Adrenal gland (tissue), 12 donors: ENCODE measurements around the gene CTPS1. TPM values are rescaled to one million over a fixed set of nuclear protein-coding genes. Genes with fewer than 3 reads are reported as not detected.
A peak's percentile ranks its signal among the peaks of the same experiment; 100 is the strongest.

Experiments used
- DNase-seq, 7 donors: peaks; one replicate each; pipeline ENCODE4 v3.0.0-alpha.2; 2019 to 2020
- H3K27ac ChIP-seq, 5 donors: fragments of 200-600 bp; sonication (generic) in 4 of 5; 1 replicate in 3 of 5; 2 replicates in 2 of 5; pipeline versions ENCODE4 v1.5.1 to v1.8.0; 2016 to 2020; ENCODE audit warnings: mild to moderate bottlenecking in 1 of 5
- H3K27me3 ChIP-seq: fragments of 200-600 bp; 2 replicates; pipeline ENCODE4 v1.8.0; 2021
- H3K36me3 ChIP-seq, 2 donors: fragments of 200-600 bp; replicated peaks in 1 of 2; 1 replicate in 1 of 2; 2 replicates in 1 of 2; pipeline versions ENCODE4 v1.5.1 to v1.8.0; 2018 to 2022
- H3K4me1 ChIP-seq, 2 donors: fragments of 200-600 bp; replicated peaks in 1 of 2; 1 replicate in 1 of 2; 2 replicates in 1 of 2; pipeline versions ENCODE4 v1.5.1 to v1.8.0; 2018 to 2021
- H3K4me3 ChIP-seq, 4 donors: fragments of 200-600 bp; sonication (generic) in 3 of 4; one replicate each; pipeline ENCODE4 v1.5.1; 2016 to 2018
- H3K9me3 ChIP-seq, 3 donors: fragments of 200-600 bp; sonication (generic) in 1 of 3; replicated peaks in 1 of 3; 1 replicate in 2 of 3; 2 replicates in 1 of 3; pipeline versions ENCODE4 v1.5.1 to v1.8.0; 2016 to 2021
- POLR2A ChIP-seq, 2 donors: fragments of 450-650 bp; IDR thresholded peaks; one replicate each; pipeline ENCODE4 v1.6.1; 2017; ENCODE audit warnings: antibody characterized with exemption in 2 of 2, mild to moderate bottlenecking in 2 of 2, moderate library complexity in 1 of 2
- WGBS, 4 donors: extraction: QIAGEN DNeasy Blood & Tissue Kit in 2 of 4; methylation state at CpG; one replicate each; pipeline versions ENCODE4 v1.1.5 to v1.1.7; 2013 to 2017; 5-methylcytosine and 5-hydroxymethylcytosine counted together
- intact Hi-C, 2 donors: fragments of 100-400 bp; cut with DNase I; formaldehyde crosslinking; loops; one replicate each; pipeline versions ENCODE4 v1.14.1 to v1.15.0; 2022 to 2023
- polyA plus RNA-seq, 3 donors: library from polyadenylated mRNA; stranded (reverse); fragments of 200-250 nt in 2 of 3; fragments of 350-450 nt in 1 of 3; fragmentation: Illumina TruSeq in 1 of 3; extraction: RNeasy Lipid Tissue Mini Kit (QIAGEN cat#74804) in 1 of 3; gene quantifications; one replicate each; pipeline ENCODE4 v1.2.3, GENCODE V29; 2013 to 2014
- total RNA-seq, 9 donors: library from RNA; depleted of rRNA in 4 of 9; stranded (reverse); fragments of >200 nt in 4 of 9; fragments of 120-200 nt in 1 of 9; fragmentation: NEBNext Ultra II Directional in 1 of 9; extraction: Animal tissue kit (Norgen Biotek cat#: 25700) in 1 of 9; gene quantifications; one replicate each; pipeline versions ENCODE4 v1.1.0 to v1.2.4, GENCODE V29; 2013 to 2023
- TF ChIP-seq, protein P1 (sequence below), 6 experiments: fragments of 450-650 bp in 4 of 6; fragments of 200-600 bp in 2 of 6; sonication (generic) in 1 of 6; IDR thresholded peaks; 1 replicate in 5 of 6; 2 replicates in 1 of 6; pipeline versions ENCODE4 v1.5.1 to v1.8.0; 2016 to 2021; ENCODE audit warnings: antibody characterized with exemption in 6 of 6, mild to moderate bottlenecking in 2 of 6, moderate library complexity in 1 of 6
- donor health status: healthy with polysubstance abuse.
- donor health status: Bipolar disorder and iron deficiency.
- donor health status: DM: yes; HTN: yes; CAD: no.
- donor health status: DM: no; HTN: no; CAD: no.
- donor health status: DM: no; HTN: no; CAD: no.
- donor health status: DM: yes; HTN: yes; CAD: no.

CTPS1 gene
- total and polyA plus RNA-seq, 12 donors: 12.2 to 49.4 (median 26.1) TPM

DNA sequence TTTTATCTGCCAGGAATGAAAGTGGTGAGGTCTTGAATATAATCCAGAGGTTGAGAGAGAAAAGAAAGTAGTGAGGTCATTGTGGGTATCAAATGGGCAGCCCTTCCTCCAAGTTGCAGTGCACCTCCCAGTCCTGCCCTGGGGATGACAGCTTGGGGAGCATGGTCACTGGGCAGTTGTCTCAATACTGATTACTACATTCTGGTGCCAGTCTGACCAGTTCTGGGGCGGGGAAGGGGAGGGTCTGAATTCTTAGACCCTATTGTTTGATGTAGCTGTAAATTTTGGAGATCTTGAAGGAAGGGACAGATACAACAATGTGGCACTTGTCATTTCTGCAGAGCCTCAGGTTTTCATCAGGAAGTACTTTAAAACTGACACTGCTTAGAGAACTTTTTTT is 30.8 kb downstream of the CTPS1 start:
- H3K4me1 ChIP-seq: peaks cover 0 to 4% of the 10 kb centered on the region in 2 donors
- no peak overlapping the region for H3K4me3 ChIP-seq
- no peak overlapping the region for H3K27ac ChIP-seq
- intact Hi-C loops: no loop called here
- H3K9me3 ChIP-seq: no peaks in the 10 kb centered on the region
- H3K36me3 ChIP-seq: peaks cover 0 to 72% of the 10 kb centered on the region in 2 donors
- DNase-seq: no peak
- H3K27me3 ChIP-seq: no peaks in the 10 kb centered on the region
- WGBS, 4 donors: 82 to 98% (median 93%) methylated on average over 1 of the region's 1 CpG
- TF ChIP-seq, protein P1, sequence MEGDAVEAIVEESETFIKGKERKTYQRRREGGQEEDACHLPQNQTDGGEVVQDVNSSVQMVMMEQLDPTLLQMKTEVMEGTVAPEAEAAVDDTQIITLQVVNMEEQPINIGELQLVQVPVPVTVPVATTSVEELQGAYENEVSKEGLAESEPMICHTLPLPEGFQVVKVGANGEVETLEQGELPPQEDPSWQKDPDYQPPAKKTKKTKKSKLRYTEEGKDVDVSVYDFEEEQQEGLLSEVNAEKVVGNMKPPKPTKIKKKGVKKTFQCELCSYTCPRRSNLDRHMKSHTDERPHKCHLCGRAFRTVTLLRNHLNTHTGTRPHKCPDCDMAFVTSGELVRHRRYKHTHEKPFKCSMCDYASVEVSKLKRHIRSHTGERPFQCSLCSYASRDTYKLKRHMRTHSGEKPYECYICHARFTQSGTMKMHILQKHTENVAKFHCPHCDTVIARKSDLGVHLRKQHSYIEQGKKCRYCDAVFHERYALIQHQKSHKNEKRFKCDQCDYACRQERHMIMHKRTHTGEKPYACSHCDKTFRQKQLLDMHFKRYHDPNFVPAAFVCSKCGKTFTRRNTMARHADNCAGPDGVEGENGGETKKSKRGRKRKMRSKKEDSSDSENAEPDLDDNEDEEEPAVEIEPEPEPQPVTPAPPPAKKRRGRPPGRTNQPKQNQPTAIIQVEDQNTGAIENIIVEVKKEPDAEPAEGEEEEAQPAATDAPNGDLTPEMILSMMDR (IDR thresholded peaks at IDR 0.05): no peak
- TF ChIP-seq POLR2A (IDR thresholded peaks at IDR 0.05): no peak

DNA sequence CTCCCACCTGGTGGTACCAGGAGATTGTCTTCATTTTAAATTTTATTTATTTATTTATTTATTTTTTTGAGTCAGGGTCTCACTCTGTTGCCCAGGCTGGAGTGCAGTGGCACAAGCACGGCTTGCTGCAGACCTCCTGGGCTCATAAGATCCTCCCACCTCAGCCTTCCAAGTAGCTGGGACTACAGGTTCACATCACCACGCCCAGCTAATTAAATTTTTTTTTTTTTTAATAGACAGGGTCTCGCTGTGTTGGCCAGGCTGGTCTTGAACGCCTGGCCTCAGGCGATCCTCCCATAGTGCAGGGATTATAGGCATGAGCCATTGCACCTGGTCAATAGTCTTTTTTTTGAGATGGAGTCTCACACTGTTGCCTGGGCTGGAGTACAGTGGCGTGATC is 33.5 kb downstream of the CTPS1 start:
- H3K27me3 ChIP-seq: no peaks in the 10 kb centered on the region
- H3K27ac ChIP-seq: no peak overlapping the region
- DNase-seq: no peak
- H3K9me3 ChIP-seq: no peaks in the 10 kb centered on the region
- no peak overlapping the region for H3K4me3 ChIP-seq
- no peak for TF ChIP-seq POLR2A (IDR thresholded peaks at IDR 0.05)
- TF ChIP-seq, protein P1 (IDR thresholded peaks at IDR 0.05): no peak
- WGBS, 4 donors: 94 to 98% (median 96%) methylated on average over 6 of the region's 6 CpGs
- peaks cover 0 to 53% of the 10 kb centered on the region in 2 donors for H3K36me3 ChIP-seq
- peaks cover 0 to 4% of the 10 kb centered on the region in 2 donors for H3K4me1 ChIP-seq
- intact Hi-C loops: no loop called here

DNA sequence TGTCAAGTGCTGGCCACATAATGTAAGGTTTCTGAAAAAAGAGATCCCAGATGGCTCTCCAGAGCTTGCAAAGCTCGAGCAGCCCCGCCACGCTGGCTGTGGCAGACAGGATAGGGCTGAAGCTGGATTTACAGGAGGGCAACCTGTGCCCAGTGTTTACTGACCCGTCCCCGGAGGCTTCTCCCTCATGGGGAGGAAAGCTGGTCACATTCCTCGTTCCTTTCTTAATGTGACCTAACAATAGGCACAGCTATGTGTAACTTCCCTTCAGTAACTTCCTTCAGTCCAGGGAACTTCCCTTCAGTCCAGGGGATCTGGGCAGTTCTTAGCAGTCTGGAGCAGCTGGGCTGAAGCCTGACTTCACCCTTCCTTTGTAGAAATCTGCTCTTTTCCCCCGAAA is 34.3 kb downstream of the CTPS1 start:
- WGBS, 4 donors: 61 to 93% (median 75%) methylated on average over 6 to 7 of the region's 7 CpGs
- intact Hi-C loops: no loop called here
- H3K36me3 ChIP-seq: peaks cover 0 to 48% of the 10 kb centered on the region in 2 donors
- peaks cover 0 to 4% of the 10 kb centered on the region in 2 donors for H3K4me1 ChIP-seq
- TF ChIP-seq, protein P1 (IDR thresholded peaks at IDR 0.05): no peak
- no peak for TF ChIP-seq POLR2A (IDR thresholded peaks at IDR 0.05)
- no peaks in the 10 kb centered on the region for H3K27me3 ChIP-seq
- H3K27ac ChIP-seq: peak overlapping the region in 2 of 5 donors; percentile 34 to 65
- H3K9me3 ChIP-seq: no peaks in the 10 kb centered on the region
- DNase-seq: no peak
- no peak overlapping the region for H3K4me3 ChIP-seq

DNA sequence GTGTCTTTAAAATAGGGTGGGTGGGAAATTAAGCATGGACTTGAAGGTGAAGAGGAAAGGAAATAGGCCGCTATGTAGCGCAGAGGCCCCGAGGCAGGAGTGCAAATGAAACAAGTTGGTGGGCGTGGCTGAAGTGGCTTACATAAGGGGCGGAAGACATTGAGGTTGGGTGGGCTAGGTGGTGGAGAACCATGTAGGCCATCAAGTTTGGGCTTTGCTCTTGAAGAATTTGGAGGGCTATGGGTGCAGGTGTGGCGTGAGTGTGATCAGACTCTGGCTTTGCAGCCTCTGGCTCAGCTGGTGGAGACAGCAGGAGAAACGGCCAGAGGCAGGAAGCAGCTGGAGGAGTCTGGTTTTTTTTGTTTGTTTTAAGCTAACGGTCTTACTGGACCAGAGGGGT is 35.4 kb downstream of the CTPS1 start:
- no peak overlapping the region for H3K27ac ChIP-seq
- DNase-seq: no peak
- H3K9me3 ChIP-seq: no peaks in the 10 kb centered on the region
- WGBS, 4 donors: 80 to 85% (median 81%) methylated on average over 7 to 8 of the region's 8 CpGs
- intact Hi-C loops: no loop called here
- TF ChIP-seq POLR2A (IDR thresholded peaks at IDR 0.05): no peak
- TF ChIP-seq, protein P1 (IDR thresholded peaks at IDR 0.05): no peak
- no peaks in the 10 kb centered on the region for H3K27me3 ChIP-seq
- H3K4me3 ChIP-seq: no peak overlapping the region
- H3K36me3 ChIP-seq: peaks cover 0 to 37% of the 10 kb centered on the region in 2 donors
- peaks cover 0 to 4% of the 10 kb centered on the region in 2 donors for H3K4me1 ChIP-seq
